Activated CD8-positive, alpha-beta memory T cell treated with anti-CD3 and anti-CD28 coated beads, Interleukin-2, amount 50 U/mL, for 4 hours (primary cell): ENCODE data around the gene ZNF697.
A peak's percentile ranks its signal among the peaks of the same experiment; 100 is the strongest.
"Not testable (repeated sequence)": the region's sequence is repeated elsewhere in the genome, so short reads cannot be mapped to it uniquely, and the experiment has no call there.

Source experiments
- DNase-seq: peaks from one replicate; pipeline ENCODE4 v3.0.0-alpha.2; 2020

Gene ZNF697

GRCh38 chr1:119647734-119648619 lies at the start of gene ZNF697:
TSS of gene ZNF697 (minus strand) at chr1:119648266. CDS start at chr1:119626100, 22,166 bp downstream.
- DNase-seq = no peak

GRCh38 chr1:119697598-119697997 lies 49.5 kb upstream of the ZNF697 start:
- no peak for DNase-seq

- not testable (repeated sequence) for DNase-seq
These were observed 48.8 kb upstream of the ZNF697 start for GRCh38 chr1:119696863-119697262.

- DNase-seq = no peak
These were observed 41.4 kb upstream of the ZNF697 start for GRCh38 chr1:119689511-119689910.

- DNase-seq = no peak
These were observed 40.7 kb upstream of the ZNF697 start for GRCh38 chr1:119688810-119689209.

- no peak for DNase-seq
These were observed 39.5 kb upstream of the ZNF697 start for GRCh38 chr1:119687434-119688079.

- DNase-seq = no peak
These were observed 38.6 kb upstream of the ZNF697 start for GRCh38 chr1:119686661-119687060.

- DNase-seq = no peak
These were observed 35.8 kb upstream of the ZNF697 start for GRCh38 chr1:119683893-119684292.

GRCh38 chr1:119682141-119682540 lies 34.1 kb upstream of the ZNF697 start:
- no peak for DNase-seq

- no peak for DNase-seq
These were observed 33.5 kb upstream of the ZNF697 start for GRCh38 chr1:119681560-119681959.

- DNase-seq = no peak
These were observed 32.7 kb upstream of the ZNF697 start for GRCh38 chr1:119680723-119681122.

- no peak for DNase-seq
These were observed 32.1 kb upstream of the ZNF697 start for GRCh38 chr1:119680193-119680592.

GRCh38 chr1:119679223-119679622 lies 31.2 kb upstream of the ZNF697 start:
- no peak for DNase-seq

GRCh38 chr1:119676571-119677206 lies 28.6 kb upstream of the ZNF697 start:
- no peak for DNase-seq

- DNase-seq = peak; percentile 66
These were observed 27.6 kb upstream of the ZNF697 start for GRCh38 chr1:119675349-119676345.

- DNase-seq = no peak
These were observed 26.8 kb upstream of the ZNF697 start for GRCh38 chr1:119674835-119675289.

- no peak for DNase-seq
These were observed 26.1 kb upstream of the ZNF697 start for GRCh38 chr1:119674111-119674526.

GRCh38 chr1:119673171-119673940 lies 25.3 kb upstream of the ZNF697 start:
- DNase-seq = no peak

- DNase-seq = no peak
These were observed 22.8 kb upstream of the ZNF697 start for GRCh38 chr1:119670898-119671297.

- no peak for DNase-seq
These were observed 19.1 kb upstream of the ZNF697 start for GRCh38 chr1:119667173-119667572.

- DNase-seq = no peak
These were observed 16.0 kb upstream of the ZNF697 start for GRCh38 chr1:119664067-119664466.
